Measurements from ENCODE around the gene IL15RA. TPM values are rescaled to one million over a fixed set of nuclear protein-coding genes. Genes with fewer than 3 reads are reported as not detected.

The IL15RA gene
- total and polyA plus RNA-seq, 8 donors = 4.4 to 46.2 (median 6.8) TPM

DNA sequence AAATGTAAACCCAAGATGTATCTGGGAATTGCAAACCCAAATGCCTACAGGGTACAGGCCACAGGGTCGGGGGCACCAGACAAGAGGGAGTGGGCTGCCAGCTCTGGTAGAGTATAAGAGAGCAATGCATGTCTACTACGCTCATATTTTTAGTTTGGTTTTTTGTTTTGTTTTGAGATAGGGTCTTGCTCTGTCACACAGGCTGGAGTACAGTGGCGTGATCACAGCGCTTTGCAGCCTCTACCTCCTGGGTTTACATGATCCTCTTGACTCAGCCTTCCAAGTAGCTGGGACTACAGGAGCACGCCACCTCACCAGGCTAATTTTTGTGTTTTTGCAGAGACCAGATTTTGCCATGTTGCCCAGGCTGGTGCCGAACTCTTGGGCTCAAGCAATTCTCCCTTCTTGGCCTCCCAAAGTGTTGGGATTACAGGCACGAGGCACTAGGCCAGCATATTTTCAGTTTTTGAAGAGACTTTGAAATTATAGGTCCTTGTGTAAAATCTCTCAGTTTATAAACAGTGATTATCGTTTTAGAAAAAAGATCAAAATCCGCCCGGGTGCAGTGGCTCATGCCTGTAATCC, 11.1 kb upstream of the IL15RA start:
- Histone ChIP-seq H3K27ac (no peak overlapping the region), H3K9me3 (peaks cover 0 to 12% of the 10 kb centered on the region in 2 donors), H3K4me3 (no peak overlapping the region), H3K36me3 (no peaks in the 10 kb centered on the region), H3K27me3 (no peaks in the 10 kb centered on the region), H3K4me1 (no peaks in the 10 kb centered on the region)
- ATAC-seq = no peak
- intact Hi-C loops (cut with DNase I) = no loop called here
- TF ChIP-seq, protein P1, sequence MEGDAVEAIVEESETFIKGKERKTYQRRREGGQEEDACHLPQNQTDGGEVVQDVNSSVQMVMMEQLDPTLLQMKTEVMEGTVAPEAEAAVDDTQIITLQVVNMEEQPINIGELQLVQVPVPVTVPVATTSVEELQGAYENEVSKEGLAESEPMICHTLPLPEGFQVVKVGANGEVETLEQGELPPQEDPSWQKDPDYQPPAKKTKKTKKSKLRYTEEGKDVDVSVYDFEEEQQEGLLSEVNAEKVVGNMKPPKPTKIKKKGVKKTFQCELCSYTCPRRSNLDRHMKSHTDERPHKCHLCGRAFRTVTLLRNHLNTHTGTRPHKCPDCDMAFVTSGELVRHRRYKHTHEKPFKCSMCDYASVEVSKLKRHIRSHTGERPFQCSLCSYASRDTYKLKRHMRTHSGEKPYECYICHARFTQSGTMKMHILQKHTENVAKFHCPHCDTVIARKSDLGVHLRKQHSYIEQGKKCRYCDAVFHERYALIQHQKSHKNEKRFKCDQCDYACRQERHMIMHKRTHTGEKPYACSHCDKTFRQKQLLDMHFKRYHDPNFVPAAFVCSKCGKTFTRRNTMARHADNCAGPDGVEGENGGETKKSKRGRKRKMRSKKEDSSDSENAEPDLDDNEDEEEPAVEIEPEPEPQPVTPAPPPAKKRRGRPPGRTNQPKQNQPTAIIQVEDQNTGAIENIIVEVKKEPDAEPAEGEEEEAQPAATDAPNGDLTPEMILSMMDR (IDR thresholded peaks at IDR 0.05) = no peak
- no peak for DNase-seq

DNA sequence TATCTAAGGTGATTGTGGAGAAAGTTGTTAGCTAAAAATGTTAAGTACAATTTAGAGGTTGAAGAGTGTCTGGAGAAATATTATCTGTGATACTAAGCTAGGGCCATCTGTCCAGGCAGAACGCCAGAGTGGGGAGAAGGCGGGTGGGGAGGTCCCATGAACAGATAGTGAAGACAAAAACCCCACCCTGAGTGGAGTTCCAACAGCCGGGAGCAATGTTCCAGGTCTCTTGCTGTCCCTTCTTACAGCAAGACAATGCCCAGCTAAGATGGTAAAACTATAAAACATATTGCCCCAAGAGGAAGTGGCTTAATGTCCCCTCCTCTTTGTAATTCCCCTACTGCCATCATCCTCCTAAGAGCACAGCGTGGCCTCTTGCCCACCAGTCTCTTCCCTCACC, 10.4 kb upstream of the IL15RA start:
- Histone ChIP-seq H3K36me3 (no peaks in the 10 kb centered on the region), H3K4me3 (no peak overlapping the region), H3K27ac (no peak overlapping the region), H3K4me1 (no peaks in the 10 kb centered on the region), H3K9me3 (peaks cover 0 to 12% of the 10 kb centered on the region in 2 donors), H3K27me3 (no peaks in the 10 kb centered on the region)
- intact Hi-C loops (cut with DNase I) = no loop called here
- TF ChIP-seq, protein P1 (IDR thresholded peaks at IDR 0.05) = no peak
- no peak for ATAC-seq
- peak in 2 of 4 donors; percentile 46 to 52 for DNase-seq

DNA sequence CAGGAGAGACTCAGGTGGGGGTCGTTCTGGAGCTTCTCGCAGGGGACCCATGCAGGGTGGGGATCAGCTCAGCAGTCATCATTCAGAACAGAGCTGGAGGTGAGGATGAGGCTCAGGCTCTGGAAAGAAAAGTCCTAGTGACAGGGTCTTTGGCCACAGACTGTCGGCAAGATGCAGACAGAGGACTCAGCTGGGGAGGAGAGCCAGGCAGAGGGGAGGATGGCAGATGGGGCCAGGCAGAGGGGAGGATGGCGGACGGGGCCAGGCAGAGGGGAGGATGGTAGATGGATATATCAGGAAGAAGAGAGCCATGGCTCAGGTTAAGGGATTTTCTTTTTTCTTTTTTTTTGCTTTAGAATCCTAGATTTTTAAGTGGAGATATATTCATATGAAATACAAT, 7.7 kb upstream of the IL15RA start:
- Histone ChIP-seq H3K9me3 (no peaks in the 10 kb centered on the region), H3K27me3 (no peaks in the 10 kb centered on the region), H3K4me1 (no peaks in the 10 kb centered on the region), H3K36me3 (no peaks in the 10 kb centered on the region), H3K27ac (no peak overlapping the region), H3K4me3 (no peak overlapping the region)
- intact Hi-C loops (cut with DNase I) = no loop called here
- ATAC-seq (no peak), DNase-seq (no peak)
- TF ChIP-seq, protein P1 (IDR thresholded peaks at IDR 0.05) = no peak

DNA sequence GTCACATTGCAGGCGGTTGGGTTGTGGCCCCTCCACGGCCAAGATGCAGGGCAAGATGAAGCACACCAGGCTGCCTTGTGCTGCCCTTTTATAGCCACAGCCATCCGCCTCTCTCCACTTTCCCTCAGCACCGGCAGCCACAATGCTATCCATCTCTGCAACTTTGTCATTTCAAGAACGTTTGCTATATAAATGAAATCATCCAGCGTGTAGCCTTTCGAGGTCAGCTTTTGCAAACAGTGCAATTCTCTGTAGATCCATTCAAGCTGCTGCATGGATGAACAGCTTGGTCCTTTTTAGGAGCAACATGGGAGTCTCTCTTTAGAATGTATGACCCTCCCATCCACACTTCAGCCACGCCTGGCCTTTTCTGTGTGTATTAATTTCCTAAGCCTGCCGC, 6.4 kb upstream of the IL15RA start:
- no peaks in the 10 kb centered on the region for H3K36me3 ChIP-seq
- peak in 1 of 4 donors; percentile 37 for DNase-seq
- intact Hi-C loops (cut with DNase I) = no loop called here
- ATAC-seq = peak; percentile 44
- TF ChIP-seq, protein P1 (IDR thresholded peaks at IDR 0.05) = no peak
- H3K27me3 ChIP-seq = no peaks in the 10 kb centered on the region
- H3K4me3 ChIP-seq = no peak overlapping the region
- peaks cover 0 to 6% of the 10 kb centered on the region in 2 donors for H3K4me1 ChIP-seq
- no peak overlapping the region for H3K27ac ChIP-seq
- no peaks in the 10 kb centered on the region for H3K9me3 ChIP-seq

DNA sequence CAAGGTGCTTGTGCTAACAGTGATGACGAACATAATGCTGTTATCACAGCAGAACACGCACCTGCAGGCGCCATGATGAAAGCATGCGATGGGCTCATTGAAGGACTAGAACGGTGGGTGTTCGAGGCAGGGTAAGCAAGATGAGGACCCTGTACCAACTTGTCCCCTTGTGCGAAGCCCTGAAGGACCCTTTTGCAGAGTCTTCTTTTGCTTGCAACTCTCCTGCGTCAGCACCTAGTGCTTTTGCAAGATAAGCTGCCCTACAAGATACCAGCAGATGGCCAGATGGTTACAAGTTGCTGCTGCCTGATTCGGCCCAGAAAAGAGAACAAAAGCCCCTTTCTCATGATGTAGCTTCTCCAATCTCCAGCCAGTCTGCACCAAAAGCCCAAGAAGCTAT, 4.2 kb upstream of the IL15RA start:
- Histone ChIP-seq H3K9me3 (no peaks in the 10 kb centered on the region), H3K36me3 (no peaks in the 10 kb centered on the region), H3K4me3 (no peak overlapping the region), H3K4me1 (peaks cover 0 to 8% of the 10 kb centered on the region in 2 donors), H3K27me3 (no peaks in the 10 kb centered on the region), H3K27ac (no peak overlapping the region)
- intact Hi-C loops (cut with DNase I) = no loop called here
- TF ChIP-seq, protein P1 (IDR thresholded peaks at IDR 0.05) = no peak
- DNase-seq = no peak
- ATAC-seq = no peak
